Endothelial cell of umbilical vein (primary cell): ENCODE results near the gene FRRS1L. TPM values are rescaled to one million over a fixed set of nuclear protein-coding genes. Genes with fewer than 3 reads are reported as not detected.

Experiments used
- BruUV-seq: library from RNA; stranded (reverse); fragments of 400-500 nt; replicated peaks from 2 replicates; lab custom pipeline; 2021; lab: Mats Ljungman, UMichigan
- CTCF ChIA-PET: fragments of 300-600, 350-600 bp; sonication (Branson Sonifier 250); formaldehyde crosslinking; loops from one replicate; lab custom pipeline; 2021; ENCODE audit warnings: antibody characterized with exemption, inconsistent platforms; lab: Charles Lee
- POLR2A ChIA-PET: fragments of 300-600, 350-600 bp; sonication (Branson Sonifier 250); formaldehyde crosslinking; loops from one replicate; lab custom pipeline; 2021; ENCODE audit warnings: antibody characterized with exemption, inconsistent platforms; lab: Charles Lee
- DNase-seq: peaks from one replicate; pipeline ENCODE4 v3.0.0-alpha.2; 2011; ENCODE audit warnings: low read depth, low spot score
- FAIRE-seq: peaks from 2 replicates; lab custom pipeline; 2011; peaks lifted over from hg19 to GRCh38; lab: Jason Lieb, UNC
- H2AFZ ChIP-seq: 2 replicates; pipeline ENCODE4 v1.6.0; 2012; ENCODE audit warnings: low read depth, low read length, control low read depth, inconsistent platforms
- H3K27ac ChIP-seq: 2 replicates; pipeline ENCODE4 v1.5.1; 2011; ENCODE audit warnings: low read depth, mild to moderate bottlenecking, control low read depth, low read length, moderate library complexity; ENCODE audit not compliant: insufficient read depth
- H3K27me3 ChIP-seq, 2 experiments: 2 replicates each; pipeline versions ENCODE4 v1.6.0 to v1.6.1; 2011; ENCODE audit warnings: low read length in 2 of 2, mixed read lengths in 1 of 2; ENCODE audit not compliant: control insufficient read depth in 2 of 2, insufficient read depth in 2 of 2
- H3K36me3 ChIP-seq, 2 experiments: 2 replicates in 1 of 2; 3 replicates in 1 of 2; pipeline ENCODE4 v1.5.1; 2011; ENCODE audit warnings: low read length in 2 of 2, mild to moderate bottlenecking in 1 of 2, moderate library complexity in 1 of 2; ENCODE audit not compliant: control insufficient read depth in 2 of 2, insufficient read depth in 2 of 2; ENCODE audit errors: extremely low read depth in 1 of 2
- H3K4me1 ChIP-seq: 3 replicates; pipeline ENCODE4 v1.5.1; 2011; ENCODE audit warnings: mild to moderate bottlenecking, low read length; ENCODE audit not compliant: control insufficient read depth, insufficient read depth; ENCODE audit errors: extremely low read depth
- H3K4me2 ChIP-seq: 2 replicates; pipeline ENCODE4 v1.6.1; 2011; ENCODE audit warnings: low read length, control low read depth, mixed read lengths; ENCODE audit not compliant: insufficient read depth
- H3K4me3 ChIP-seq, 3 experiments: fragments of 200-600 bp in 1 of 3; sonication (generic), shearing (Covaris generic) in 1 of 3; replicated peaks in 1 of 3; 2 replicates each; pipeline ENCODE4 v1.5.1; 2011 to 2016; ENCODE audit warnings: control low read depth in 3 of 3, low read length in 3 of 3, mild to moderate bottlenecking in 2 of 3, inconsistent platforms in 1 of 3, low read depth in 1 of 3, moderate library complexity in 1 of 3; ENCODE audit not compliant: insufficient read depth in 1 of 3
- H3K79me2 ChIP-seq: 2 replicates; pipeline ENCODE4 v1.6.0; 2012; ENCODE audit warnings: low read length, inconsistent platforms; ENCODE audit not compliant: control insufficient read depth, insufficient read depth
- H3K9ac ChIP-seq: replicated peaks from 2 replicates; pipeline ENCODE3; 2011; ENCODE audit warnings: low read length, control low read depth; ENCODE audit not compliant: insufficient read depth; ENCODE audit errors: extremely low read depth
- H3K9me1 ChIP-seq: replicated peaks from 3 replicates; pipeline ENCODE4 v1.6.0; 2011; ENCODE audit warnings: mild to moderate bottlenecking, low read length; ENCODE audit not compliant: control insufficient read depth, insufficient read depth; ENCODE audit errors: extremely low read depth
- H3K9me3 ChIP-seq: replicated peaks from 2 replicates; pipeline ENCODE4 v1.5.1; 2012; ENCODE audit warnings: low read length, inconsistent platforms; ENCODE audit not compliant: control insufficient read depth, insufficient read depth
- H4K20me1 ChIP-seq: replicated peaks from 2 replicates; pipeline ENCODE3; 2011; ENCODE audit warnings: mild to moderate bottlenecking, low read length; ENCODE audit not compliant: control insufficient read depth, insufficient read depth; ENCODE audit errors: extremely low read depth
- CTCF ChIP-seq, 2 donors: IDR thresholded peaks; 1 replicate in 1 of 2; 2 replicates in 1 of 2; pipeline ENCODE4 v1.5.1; 2011; ENCODE audit warnings: low read length in 2 of 2, mild to moderate bottlenecking in 2 of 2, moderate library complexity in 2 of 2, control low read depth in 1 of 2, inconsistent platforms in 1 of 2, low read depth in 1 of 2; ENCODE audit not compliant: insufficient read depth in 1 of 2; ENCODE audit errors: extremely low read depth in 1 of 2
- EZH2 ChIP-seq: IDR thresholded peaks from 2 replicates; pipeline ENCODE4 v1.6.1; 2012; ENCODE audit warnings: borderline replicate concordance, low read depth, mild to moderate bottlenecking, moderate library complexity, low read length, inconsistent platforms; ENCODE audit not compliant: severe bottlenecking
- FOS ChIP-seq: IDR thresholded peaks from 2 replicates; pipeline ENCODE4 v1.6.1; 2011; ENCODE audit warnings: mild to moderate bottlenecking, low read length, moderate library complexity, borderline replicate concordance; ENCODE audit not compliant: insufficient read depth
- GATA2 ChIP-seq: IDR thresholded peaks from 2 replicates; pipeline ENCODE4 v1.7.0; 2011; ENCODE audit warnings: low read depth, mild to moderate bottlenecking, moderate library complexity, mixed read lengths, low read length; ENCODE audit not compliant: insufficient read length, insufficient read depth
- JUN ChIP-seq: IDR thresholded peaks from 2 replicates; pipeline ENCODE4 v1.6.1; 2011; ENCODE audit warnings: borderline replicate concordance, low read depth; ENCODE audit not compliant: insufficient read length, insufficient read depth
- MAX ChIP-seq: IDR thresholded peaks from 2 replicates; pipeline ENCODE4 v1.6.1; 2011; ENCODE audit not compliant: insufficient read depth, insufficient read length
- MYC ChIP-seq: IDR thresholded peaks from one replicate; pipeline ENCODE4 v1.6.1; 2011; ENCODE audit warnings: mild to moderate bottlenecking, low read depth, low read length
- POLR2A ChIP-seq: IDR thresholded peaks from 2 replicates; pipeline ENCODE4 v1.6.1; 2012; ENCODE audit warnings: low read depth, mild to moderate bottlenecking, control low read depth, low read length
- POLR2AphosphoS5 ChIP-seq: IDR thresholded peaks from 2 replicates; pipeline ENCODE4 v1.6.1; 2012; ENCODE audit warnings: low read depth, mild to moderate bottlenecking, control low read depth, low read length, moderate library complexity; ENCODE audit not compliant: insufficient read depth
- dilution Hi-C: fragments of 300-500 bp; cut with MboI; formaldehyde crosslinking; loops from one replicate; pipeline ENCODE4 v1.15.0; 2019; ENCODE audit warnings: low sequenced_read_pairs; ENCODE audit not compliant: extremely low pct_ligation_motif_present
- intact Hi-C: fragments of 100-400 bp; cut with micrococcal nuclease; formaldehyde crosslinking; loops from one replicate; pipeline ENCODE4 v1.10.0; 2022
- polyA plus RNA-seq, 4 experiments: library from polyadenylated mRNA; depleted of rRNA in 3 of 4; stranded (reverse) in 3 of 4; unstranded in 1 of 4; fragments of >200 nt; gene quantifications; 2 replicates each; pipeline versions ENCODE4 v1.2.1 to v1.2.3, GENCODE V29; 2011 to 2012; ENCODE audit warnings: missing spikeins in 1 of 4
- total RNA-seq: library from RNA; stranded (reverse); gene quantifications from 2 replicates; pipeline ENCODE4 v1.2.3, GENCODE V29; 2021

Gene FRRS1L
- total and polyA plus RNA-seq, 2 donors (not counting 3 experiments of a cell fraction or from before 2014, with no cell fraction given) = not detected

DNA sequence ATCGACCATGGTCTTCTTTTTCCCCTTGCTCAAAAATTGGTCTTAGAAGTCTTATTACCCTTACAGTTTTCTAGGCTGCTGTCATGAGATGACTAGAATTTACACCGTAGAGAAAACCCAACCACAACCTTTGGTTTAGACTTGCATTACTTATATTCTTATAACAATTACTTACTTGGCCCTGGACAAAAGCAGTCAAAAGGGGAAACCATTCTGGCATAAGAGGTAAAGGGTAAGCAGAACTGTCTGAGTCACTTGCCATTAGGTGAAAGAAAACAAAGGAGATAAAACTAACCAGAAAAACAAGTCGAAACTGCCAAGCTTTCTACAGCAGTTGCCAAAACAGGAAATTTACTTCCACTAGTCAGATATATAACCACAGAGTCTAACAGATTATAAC lies 65.2 kb downstream of the FRRS1L start:
- Histone ChIP-seq H3K4me2 (peak overlapping the region; percentile 85), H3K27me3 (no peaks in the 10 kb centered on the region), H3K4me1 (peaks cover 54% of the 10 kb centered on the region), H3K27ac (peak overlapping the region; percentile 75), H3K9me1 (no peaks in the 10 kb centered on the region), H3K9me3 (no peaks in the 10 kb centered on the region), H4K20me1 (no peaks in the 10 kb centered on the region), H3K4me3 (peak overlapping the region in 1 of 3 experiments; percentile 22), H3K36me3 (no peaks in the 10 kb centered on the region), H3K9ac (peak overlapping the region; percentile 58), H2AFZ (no peak overlapping the region), H3K79me2 (peaks cover 68% of the 10 kb centered on the region)
- intact Hi-C loops = loop anchor here (1.0 to 10.0 kb wide), 3 partner anchors 8 to 1817 kb away; partner anchors contain the start of gene RAD23B
- CTCF ChIA-PET = interaction anchor here (1.0 to 1.9 kb wide), 3 partner anchors 17 to 148 kb away, joined by 3 to 6 read pairs (median 4); partner anchors contain the start of gene TMEM245
- TF ChIP-seq MAX (no peak), FOS (peak; percentile 80), MYC (no peak), GATA2 (peak; percentile 68), JUN (peak; percentile 67), POLR2A (no peak), CTCF (IDR thresholded peaks at IDR 0.05; ENCODE audit: extremely low read depth in 1 of 2, insufficient read depth in 1 of 2, low read depth in 1 of 2, low read length in 2 of 2) (no peak), POLR2AphosphoS5 (peak; percentile 33), EZH2 (no peak)
- dilution Hi-C loops = no loop called here
- POLR2A ChIA-PET = no interaction called here
- DNase-seq (peak; percentile 93), FAIRE-seq (peak; percentile 78)
- no TSS peak for BruUV-seq
